Pancreas (tissue), 10 donors: ENCODE measurements around the gene CDK14. TPM values are rescaled to one million over a fixed set of nuclear protein-coding genes. Genes with fewer than 3 reads are reported as not detected.

Experiments
- ATAC-seq, 4 donors: fragments of 200-7000 bp; cut with Tn5 transposase; one replicate each; pipeline versions ENCODE4 v1.8.0 to v1.9.1; 2020; ENCODE audit warnings: mild to moderate bottlenecking in 4 of 4, moderate library complexity in 4 of 4
- DNase-seq, 6 donors: peaks; one replicate each; pipeline ENCODE4 v3.0.0-alpha.2; 2020
- FAIRE-seq: peaks from 2 replicates; lab custom pipeline; 2012; peaks lifted over from hg19 to GRCh38; lab: Jason Lieb, UNC
- H3K27ac ChIP-seq, 4 donors: fragments of 200-600 bp; sonication (generic); 1 replicate in 3 of 4; 2 replicates in 1 of 4; pipeline versions ENCODE4 v1.5.0 to v1.8.0; 2020
- H3K27me3 ChIP-seq, 4 donors: fragments of 200-600 bp; one replicate each; pipeline ENCODE4 v1.8.0; 2021
- H3K36me3 ChIP-seq, 3 donors: fragments of 200-600 bp; sonication (generic) in 1 of 3; one replicate each; pipeline versions ENCODE4 v1.5.0 to v1.8.0; 2020 to 2021
- H3K4me1 ChIP-seq, 3 donors: fragments of 200-600 bp; one replicate each; pipeline ENCODE4 v1.8.0; 2021
- H3K4me3 ChIP-seq, 4 donors: fragments of 200-600 bp; sonication (generic) in 2 of 4; one replicate each; pipeline versions ENCODE4 v1.5.0 to v1.8.0; 2020 to 2021
- H3K9me3 ChIP-seq, 4 donors: fragments of 200-600 bp; one replicate each; pipeline ENCODE4 v1.8.0; 2021
- WGBS, 2 donors: extraction: QIAGEN DNeasy Blood & Tissue Kit; methylation state at CpG; one replicate each; pipeline ENCODE4 v1.1.7; 2013; 5-methylcytosine and 5-hydroxymethylcytosine counted together
- intact Hi-C, 3 donors: fragments of 100-400 bp; cut with DNase I; formaldehyde crosslinking; loops; one replicate each; pipeline versions ENCODE4 v1.11.1 to v1.14.2; 2022
- polyA plus RNA-seq, 2 donors: library from polyadenylated mRNA; stranded (reverse); fragments of 200-250 nt; gene quantifications; one replicate each; pipeline ENCODE4 v1.2.3, GENCODE V29; 2013
- total RNA-seq, 6 donors: library from RNA; stranded (reverse); fragmentation: NEBNext Ultra II Directional in 4 of 6; extraction: Animal tissue kit (Norgen Biotek cat#: 25700) in 4 of 6; gene quantifications; one replicate each; pipeline versions ENCODE4 v1.2.1 to v1.2.4, GENCODE V29; 2021 to 2023
- TF ChIP-seq, protein P1 (sequence below), 4 donors: fragments of 200-600 bp; sonication (generic) in 3 of 4; IDR thresholded peaks; one replicate each; pipeline versions ENCODE4 v1.5.0 to v1.8.0; 2021; ENCODE audit warnings: antibody characterized with exemption in 4 of 4
- donor health status: healthy with polysubstance abuse.
- donor health status: DM: no; HTN: no; CAD: no; lungs with moderate emphysema.
- donor health status: DM: no; HTN: no; CAD: no.
- donor health status: control.
- donor health status: control.
- donor health status: Bipolar disorder and iron deficiency.
- donor health status: DM: yes; HTN: yes; CAD: no.
- donor health status: DM: no; HTN: no; CAD: no.
- donor health status: DM: no; HTN: no; CAD: no.
- donor health status: DM: yes; HTN: yes; CAD: no.

The CDK14 gene
- total and polyA plus RNA-seq, 8 donors: 4.5 to 48.3 (median 24.7) TPM

DNA sequence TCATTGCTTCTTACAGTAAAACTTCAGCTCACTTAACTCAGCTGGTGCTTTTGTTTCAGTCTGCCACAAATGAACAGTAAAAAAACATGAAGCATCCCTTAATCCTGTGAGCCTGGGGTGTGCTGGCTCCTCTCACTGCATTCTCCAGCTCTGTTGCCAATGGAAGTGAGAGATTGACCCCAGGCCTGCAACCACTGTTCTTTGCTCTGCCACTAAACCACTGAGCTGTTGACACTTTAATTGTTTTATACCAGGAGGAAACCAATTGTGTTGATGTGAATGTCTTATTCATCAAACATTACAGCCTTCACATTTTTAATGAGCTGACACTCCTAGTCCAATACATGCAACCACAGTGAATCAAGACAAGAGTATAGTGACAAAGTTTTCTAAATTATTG lies 598.7 kb downstream of the CDK14 start:
- H3K4me3 ChIP-seq: no peak overlapping the region
- H3K27me3 ChIP-seq: no peaks in the 10 kb centered on the region
- ATAC-seq (no peak), DNase-seq (no peak), FAIRE-seq (no peak)
- intact Hi-C loops: no loop called here
- TF ChIP-seq, protein P1, sequence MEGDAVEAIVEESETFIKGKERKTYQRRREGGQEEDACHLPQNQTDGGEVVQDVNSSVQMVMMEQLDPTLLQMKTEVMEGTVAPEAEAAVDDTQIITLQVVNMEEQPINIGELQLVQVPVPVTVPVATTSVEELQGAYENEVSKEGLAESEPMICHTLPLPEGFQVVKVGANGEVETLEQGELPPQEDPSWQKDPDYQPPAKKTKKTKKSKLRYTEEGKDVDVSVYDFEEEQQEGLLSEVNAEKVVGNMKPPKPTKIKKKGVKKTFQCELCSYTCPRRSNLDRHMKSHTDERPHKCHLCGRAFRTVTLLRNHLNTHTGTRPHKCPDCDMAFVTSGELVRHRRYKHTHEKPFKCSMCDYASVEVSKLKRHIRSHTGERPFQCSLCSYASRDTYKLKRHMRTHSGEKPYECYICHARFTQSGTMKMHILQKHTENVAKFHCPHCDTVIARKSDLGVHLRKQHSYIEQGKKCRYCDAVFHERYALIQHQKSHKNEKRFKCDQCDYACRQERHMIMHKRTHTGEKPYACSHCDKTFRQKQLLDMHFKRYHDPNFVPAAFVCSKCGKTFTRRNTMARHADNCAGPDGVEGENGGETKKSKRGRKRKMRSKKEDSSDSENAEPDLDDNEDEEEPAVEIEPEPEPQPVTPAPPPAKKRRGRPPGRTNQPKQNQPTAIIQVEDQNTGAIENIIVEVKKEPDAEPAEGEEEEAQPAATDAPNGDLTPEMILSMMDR (IDR thresholded peaks at IDR 0.05): no peak
- H3K36me3 ChIP-seq: no peaks in the 10 kb centered on the region
- H3K27ac ChIP-seq: no peak overlapping the region
- H3K9me3 ChIP-seq: no peaks in the 10 kb centered on the region
- no peaks in the 10 kb centered on the region for H3K4me1 ChIP-seq

DNA sequence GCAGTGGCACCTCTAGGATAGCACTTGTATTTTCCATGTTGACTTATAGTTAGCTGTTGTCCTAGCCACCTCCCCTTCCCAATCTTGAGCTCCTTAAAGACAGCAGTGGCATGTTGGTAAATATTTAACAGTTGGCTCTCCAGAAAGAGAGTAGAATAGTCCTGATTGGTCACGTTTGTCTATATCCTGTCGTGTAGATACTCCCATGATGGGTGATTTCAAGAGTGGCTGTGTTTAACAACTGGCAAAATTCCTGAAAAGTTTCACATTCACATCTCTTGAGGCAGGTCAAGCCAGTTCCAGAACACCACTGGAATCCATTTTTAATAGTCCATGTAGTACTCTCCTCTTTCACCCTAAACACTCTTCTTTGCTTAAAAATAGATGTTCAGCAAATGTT lies 599.9 kb downstream of the CDK14 start:
- no peak for FAIRE-seq

DNA sequence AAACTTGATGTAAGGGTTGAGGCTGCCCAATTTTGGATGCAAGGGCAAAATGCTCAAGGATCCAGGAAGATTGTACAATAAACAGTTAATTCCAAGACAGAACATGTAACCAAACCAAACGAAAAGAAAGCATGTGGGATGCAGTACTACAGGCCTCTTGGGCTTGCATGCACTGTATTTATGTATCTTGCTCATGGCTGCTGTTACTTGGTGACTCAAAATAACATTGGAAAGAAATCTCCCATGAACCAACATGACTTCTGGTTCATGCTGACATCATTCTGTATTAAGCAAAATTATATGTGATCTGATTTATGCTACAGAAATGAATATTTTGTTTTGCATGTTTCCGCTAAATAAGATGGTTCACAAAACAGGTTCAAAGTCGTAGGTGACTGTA lies 602.2 kb downstream of the CDK14 start:
- no peak for FAIRE-seq
- H3K36me3 ChIP-seq: no peaks in the 10 kb centered on the region
- intact Hi-C loops: no loop called here
- no peak overlapping the region for H3K4me3 ChIP-seq
- H3K4me1 ChIP-seq: no peaks in the 10 kb centered on the region
- ATAC-seq: no peak
- H3K9me3 ChIP-seq: no peaks in the 10 kb centered on the region
- no peaks in the 10 kb centered on the region for H3K27me3 ChIP-seq
- H3K27ac ChIP-seq: no peak overlapping the region
- WGBS, 2 donors: 79 to 83% methylated on average over 3 of the region's 3 CpGs
- TF ChIP-seq, protein P1 (IDR thresholded peaks at IDR 0.05): no peak
- DNase-seq: no peak

More for the DNA sequence above, 599.9 kb downstream of the CDK14 start:
- no peaks in the 10 kb centered on the region for H3K9me3 ChIP-seq
- intact Hi-C loops: no loop called here
- WGBS, 2 donors: 49% methylated on average over 2 of the region's 2 CpGs
- no peaks in the 10 kb centered on the region for H3K4me1 ChIP-seq
- no peak overlapping the region for H3K4me3 ChIP-seq
- TF ChIP-seq, protein P1 (IDR thresholded peaks at IDR 0.05): no peak
- no peak for ATAC-seq
- no peaks in the 10 kb centered on the region for H3K27me3 ChIP-seq
- no peaks in the 10 kb centered on the region for H3K36me3 ChIP-seq
- DNase-seq: no peak
- H3K27ac ChIP-seq: no peak overlapping the region

DNA sequence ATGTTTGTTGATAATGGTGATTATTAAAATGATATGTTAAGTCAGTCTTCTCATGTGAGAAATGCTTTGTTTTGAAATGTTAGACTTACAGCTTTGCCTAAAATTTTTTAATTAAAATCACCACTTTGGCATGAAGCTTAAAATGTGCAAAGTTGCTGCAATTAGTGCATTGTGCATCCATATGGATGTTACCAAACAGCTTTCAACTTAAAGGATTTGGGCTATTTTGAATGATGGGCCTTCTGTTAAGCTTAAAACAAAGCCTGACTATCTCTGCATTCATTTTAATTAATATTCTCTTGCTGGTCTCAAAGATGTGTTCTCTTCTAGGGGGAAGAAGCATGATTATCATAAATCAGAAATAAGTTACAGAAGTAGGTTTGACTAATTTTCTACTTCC lies 603.5 kb downstream of the CDK14 start:
- TF ChIP-seq, protein P1 (IDR thresholded peaks at IDR 0.05): no peak
- H3K27ac ChIP-seq: no peak overlapping the region
- intact Hi-C loops: no loop called here
- H3K9me3 ChIP-seq: no peaks in the 10 kb centered on the region
- no peak for DNase-seq
- no peak for FAIRE-seq
- ATAC-seq: no peak
- no peaks in the 10 kb centered on the region for H3K27me3 ChIP-seq
- no peaks in the 10 kb centered on the region for H3K4me1 ChIP-seq
- no peak overlapping the region for H3K4me3 ChIP-seq
- H3K36me3 ChIP-seq: no peaks in the 10 kb centered on the region

DNA sequence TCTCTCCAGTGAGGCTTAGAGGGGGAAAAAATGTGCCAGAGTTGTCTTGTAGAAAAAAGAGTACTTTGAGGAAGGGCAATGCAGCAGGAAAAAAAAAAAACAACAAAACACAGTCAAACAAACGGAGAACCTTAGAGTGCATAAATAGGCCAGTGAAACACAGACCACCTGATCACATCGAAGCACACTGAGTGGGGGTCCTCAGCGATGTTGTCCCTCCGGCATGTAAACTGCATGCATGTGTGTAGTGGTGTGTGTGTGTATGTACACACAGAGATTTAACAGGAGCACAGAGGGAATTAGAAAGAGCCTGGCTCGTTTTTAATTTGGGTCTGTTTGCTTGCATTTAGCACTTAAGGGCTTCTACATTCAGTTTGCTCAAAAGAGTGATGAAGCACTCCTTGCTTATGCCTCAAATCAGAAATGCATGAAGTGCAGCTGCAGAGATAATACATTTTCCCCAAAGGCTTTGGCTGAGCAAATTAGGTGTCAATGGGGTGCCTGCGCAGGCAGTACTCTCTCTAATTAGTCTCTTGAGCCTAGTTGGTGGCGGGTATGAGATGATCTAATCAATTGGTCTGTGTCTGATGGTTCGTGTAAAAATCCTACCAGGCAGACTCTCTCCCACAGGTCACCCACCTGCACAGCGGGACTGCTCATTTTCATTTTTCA lies 605.5 kb downstream of the CDK14 start:
- peak overlapping the region in 1 of 4 donors; percentile 1 for H3K4me3 ChIP-seq
- WGBS, 2 donors: 84 to 88% methylated on average over 9 of the region's 9 CpGs
- no peaks in the 10 kb centered on the region for H3K4me1 ChIP-seq
- H3K9me3 ChIP-seq: no peaks in the 10 kb centered on the region
- FAIRE-seq (no peak), DNase-seq (no peak), ATAC-seq (no peak)
- H3K36me3 ChIP-seq: no peaks in the 10 kb centered on the region
- no peaks in the 10 kb centered on the region for H3K27me3 ChIP-seq
- intact Hi-C loops: no loop called here
- H3K27ac ChIP-seq: no peak overlapping the region
- TF ChIP-seq, protein P1 (IDR thresholded peaks at IDR 0.05): no peak
